HEK293 (cell line): ENCODE measurements around the gene CSNK1A1L.
A peak's percentile ranks its signal among the peaks of the same experiment; 100 is the strongest.

Experiments
- FEZF1 ChIP-seq: fragments of 450-650 bp; formaldehyde crosslinking; IDR thresholded peaks from 2 replicates; pipeline ENCODE4 v1.5.1; 2016; ENCODE audit warnings: missing biosample characterization, missing genetic modification characterization
- GLIS1 ChIP-seq: fragments of 450-650 bp; formaldehyde crosslinking; IDR thresholded peaks from 2 replicates; pipeline ENCODE4 v1.5.1; 2016; ENCODE audit warnings: missing biosample characterization, missing genetic modification characterization
- INSM2 ChIP-seq: fragments of 450-650 bp; formaldehyde crosslinking; IDR thresholded peaks from 2 replicates; pipeline ENCODE4 v1.5.1; 2016; ENCODE audit warnings: missing biosample characterization, missing genetic modification characterization
- OSR2 ChIP-seq: fragments of 450-650 bp; formaldehyde crosslinking; IDR thresholded peaks from 2 replicates; pipeline ENCODE4 v1.5.1; 2016; ENCODE audit warnings: missing biosample characterization, missing genetic modification characterization
- PRDM10 ChIP-seq: fragments of 450-650 bp; formaldehyde crosslinking; IDR thresholded peaks from 2 replicates; pipeline ENCODE4 v1.5.1; 2016; ENCODE audit warnings: missing biosample characterization, missing genetic modification characterization
- PRDM6 ChIP-seq: fragments of 450-650 bp; formaldehyde crosslinking; IDR thresholded peaks from 2 replicates; pipeline ENCODE4 v1.5.1; 2017; ENCODE audit warnings: missing biosample characterization, missing genetic modification characterization
- SP2 ChIP-seq: fragments of 450-650 bp; formaldehyde crosslinking; IDR thresholded peaks from 2 replicates; pipeline ENCODE4 v1.5.1; 2016; ENCODE audit warnings: missing biosample characterization, missing genetic modification characterization
- TCF7L2 ChIP-seq: IDR thresholded peaks from 2 replicates; pipeline ENCODE4 v1.6.1; 2011; ENCODE audit warnings: low read depth, mild to moderate bottlenecking, inconsistent platforms, low read length, moderate library complexity, borderline replicate concordance
- ZBTB1 ChIP-seq: fragments of 450-650 bp; formaldehyde crosslinking; IDR thresholded peaks from 2 replicates; pipeline ENCODE4 v1.5.1; 2016; ENCODE audit warnings: missing biosample characterization, missing genetic modification characterization
- ZNF10 ChIP-seq: fragments of 450-650 bp; formaldehyde crosslinking; IDR thresholded peaks from 2 replicates; pipeline ENCODE4 v1.5.1; 2017; ENCODE audit warnings: missing biosample characterization, missing genetic modification characterization
- ZNF214 ChIP-seq: fragments of 450-650 bp; formaldehyde crosslinking; IDR thresholded peaks from 2 replicates; pipeline ENCODE4 v1.5.1; 2017; ENCODE audit warnings: missing biosample characterization, mild to moderate bottlenecking, missing genetic modification characterization, borderline replicate concordance
- ZNF239 ChIP-seq: fragments of 450-650 bp; formaldehyde crosslinking; IDR thresholded peaks from 2 replicates; pipeline ENCODE4 v1.5.1; 2016; ENCODE audit warnings: missing biosample characterization, missing genetic modification characterization
- ZNF266 ChIP-seq: fragments of 450-650 bp; formaldehyde crosslinking; IDR thresholded peaks from 2 replicates; pipeline ENCODE4 v1.5.1; 2016; ENCODE audit warnings: missing biosample characterization, missing genetic modification characterization, low read depth
- ZNF335 ChIP-seq: fragments of 450-650 bp; formaldehyde crosslinking; conservative IDR thresholded peaks from 2 replicates; pipeline ENCODE4 v1.5.1; 2016; ENCODE audit warnings: missing biosample characterization, missing genetic modification characterization
- ZNF433 ChIP-seq: fragments of 450-650 bp; formaldehyde crosslinking; IDR thresholded peaks from 2 replicates; pipeline ENCODE4 v1.5.1; 2016; ENCODE audit warnings: missing biosample characterization, missing genetic modification characterization, low read depth
- ZNF585B ChIP-seq: fragments of 450-650 bp; formaldehyde crosslinking; IDR thresholded peaks from 2 replicates; pipeline ENCODE4 v1.5.1; 2016; ENCODE audit warnings: missing biosample characterization, missing genetic modification characterization
- ZNF600 ChIP-seq: fragments of 450-650 bp; formaldehyde crosslinking; IDR thresholded peaks from 2 replicates; pipeline ENCODE4 v1.5.1; 2016; ENCODE audit warnings: missing biosample characterization, missing genetic modification characterization
- ZNF830 ChIP-seq: fragments of 450-650 bp; IDR thresholded peaks from 2 replicates; pipeline ENCODE4 v1.5.0; 2018; ENCODE audit warnings: missing biosample characterization, missing genetic modification characterization, low read depth, mild to moderate bottlenecking, moderate library complexity
- ZSCAN23 ChIP-seq: fragments of 450-650 bp; formaldehyde crosslinking; IDR thresholded peaks from 2 replicates; pipeline ENCODE4 v1.5.1; 2016; ENCODE audit warnings: missing biosample characterization, missing genetic modification characterization
- ZXDB ChIP-seq: fragments of 450-650 bp; formaldehyde crosslinking; IDR thresholded peaks from 2 replicates; pipeline ENCODE4 v1.5.1; 2016; ENCODE audit warnings: missing biosample characterization, missing genetic modification characterization
- TF ChIP-seq, protein P1 (sequence below): fragments of 450-650 bp; formaldehyde crosslinking; IDR thresholded peaks from 2 replicates; pipeline ENCODE4 v1.5.1; 2016; ENCODE audit warnings: missing biosample characterization, missing genetic modification characterization
- TF ChIP-seq, protein P2 (sequence below): fragments of 450-650 bp; formaldehyde crosslinking; IDR thresholded peaks from 2 replicates; pipeline ENCODE4 v1.5.1; 2016; ENCODE audit warnings: missing biosample characterization, missing genetic modification characterization, low read depth
- TF ChIP-seq, protein P3 (sequence below): IDR thresholded peaks from 2 replicates; pipeline ENCODE4 v1.6.1; 2011; ENCODE audit warnings: mild to moderate bottlenecking, low read depth, low read length, borderline replicate concordance
- TF ChIP-seq, protein P4 (sequence below): fragments of 450-650 bp; formaldehyde crosslinking; IDR thresholded peaks from 2 replicates; pipeline ENCODE4 v1.5.1; 2016; ENCODE audit warnings: missing biosample characterization, missing genetic modification characterization

CSNK1A1L gene

DNA sequence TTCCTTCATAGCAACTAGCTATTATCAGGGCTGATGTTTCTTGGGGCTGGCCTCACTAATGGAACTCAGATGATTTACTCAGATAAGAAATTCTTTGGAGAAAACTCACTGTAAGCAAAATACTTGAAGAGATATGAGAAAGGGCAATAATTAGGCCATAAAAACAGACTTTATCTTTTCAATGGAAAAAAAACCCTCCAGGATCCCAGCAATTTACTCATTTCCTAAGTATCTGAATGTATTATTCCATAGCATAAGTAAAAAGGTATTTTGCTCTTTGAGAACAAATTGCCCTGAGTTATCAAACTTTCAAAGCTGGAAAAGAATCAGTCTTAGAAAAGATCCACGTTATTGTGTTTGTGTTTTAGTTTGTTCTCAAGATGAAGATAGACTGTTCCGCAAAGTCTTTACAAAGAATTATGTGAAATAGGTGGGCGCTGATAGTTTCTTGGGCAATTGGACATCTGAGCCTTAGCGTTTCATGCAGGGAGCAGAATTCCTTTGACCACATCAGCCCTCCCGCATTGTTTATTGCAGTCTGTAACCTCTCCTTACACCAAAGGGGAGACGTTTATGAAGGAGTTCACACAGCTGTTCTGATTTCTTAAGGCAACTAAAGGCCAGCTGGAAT lies 29.1 kb upstream of the CSNK1A1L start (continued):
- TF ChIP-seq PRDM10 (tag by site-specific recombination) (peak; percentile 71), ZBTB1 (no peak), ZNF239 (tag by site-specific recombination) (no peak), SP2 (no peak), TCF7L2 (peak; percentile 47; the same call in 1 of the 2 replicates), ZNF10 (tag by site-specific recombination) (no peak), ZNF433 (tag by site-specific recombination) (no peak), ZNF266 (no peak), ZSCAN23 (tag by site-specific recombination) (no peak), INSM2 (tag by site-specific recombination) (no peak), ZNF335 (tag by site-specific recombination) (0 out of 2 replicates have a peak, but pooled peaks have one; percentile 16), ZNF585B (tag by site-specific recombination) (no peak), PRDM6 (peak; percentile 90), ZNF214 (tag by site-specific recombination) (no peak), ZNF830 (tag by site-specific recombination) (no peak), ZNF600 (tag by site-specific recombination) (peak; percentile 32; the same call in 1 of the 2 replicates), OSR2 (peak; percentile 62), GLIS1 (peak; percentile 97), FEZF1 (tag by site-specific recombination) (peak; percentile 55), ZXDB (tag by site-specific recombination) (peak; percentile 82)
- TF ChIP-seq, protein P1, sequence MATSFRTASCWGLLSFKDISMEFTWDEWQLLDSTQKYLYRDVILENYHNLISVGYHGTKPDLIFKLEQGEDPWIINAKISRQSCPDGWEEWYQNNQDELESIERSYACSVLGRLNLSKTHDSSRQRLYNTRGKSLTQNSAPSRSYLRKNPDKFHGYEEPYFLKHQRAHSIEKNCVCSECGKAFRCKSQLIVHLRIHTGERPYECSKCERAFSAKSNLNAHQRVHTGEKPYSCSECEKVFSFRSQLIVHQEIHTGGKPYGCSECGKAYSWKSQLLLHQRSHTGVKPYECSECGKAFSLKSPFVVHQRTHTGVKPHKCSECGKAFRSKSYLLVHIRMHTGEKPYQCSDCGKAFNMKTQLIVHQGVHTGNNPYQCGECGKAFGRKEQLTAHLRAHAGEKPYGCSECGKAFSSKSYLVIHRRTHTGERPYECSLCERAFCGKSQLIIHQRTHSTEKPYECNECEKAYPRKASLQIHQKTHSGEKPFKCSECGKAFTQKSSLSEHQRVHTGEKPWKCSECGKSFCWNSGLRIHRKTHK (tag by site-specific recombination): no peak
- TF ChIP-seq, protein P2, sequence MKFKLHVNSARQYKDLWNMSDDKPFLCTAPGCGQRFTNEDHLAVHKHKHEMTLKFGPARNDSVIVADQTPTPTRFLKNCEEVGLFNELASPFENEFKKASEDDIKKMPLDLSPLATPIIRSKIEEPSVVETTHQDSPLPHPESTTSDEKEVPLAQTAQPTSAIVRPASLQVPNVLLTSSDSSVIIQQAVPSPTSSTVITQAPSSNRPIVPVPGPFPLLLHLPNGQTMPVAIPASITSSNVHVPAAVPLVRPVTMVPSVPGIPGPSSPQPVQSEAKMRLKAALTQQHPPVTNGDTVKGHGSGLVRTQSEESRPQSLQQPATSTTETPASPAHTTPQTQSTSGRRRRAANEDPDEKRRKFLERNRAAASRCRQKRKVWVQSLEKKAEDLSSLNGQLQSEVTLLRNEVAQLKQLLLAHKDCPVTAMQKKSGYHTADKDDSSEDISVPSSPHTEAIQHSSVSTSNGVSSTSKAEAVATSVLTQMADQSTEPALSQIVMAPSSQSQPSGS (tag by site-specific recombination): no peak
- TF ChIP-seq, protein P3, sequence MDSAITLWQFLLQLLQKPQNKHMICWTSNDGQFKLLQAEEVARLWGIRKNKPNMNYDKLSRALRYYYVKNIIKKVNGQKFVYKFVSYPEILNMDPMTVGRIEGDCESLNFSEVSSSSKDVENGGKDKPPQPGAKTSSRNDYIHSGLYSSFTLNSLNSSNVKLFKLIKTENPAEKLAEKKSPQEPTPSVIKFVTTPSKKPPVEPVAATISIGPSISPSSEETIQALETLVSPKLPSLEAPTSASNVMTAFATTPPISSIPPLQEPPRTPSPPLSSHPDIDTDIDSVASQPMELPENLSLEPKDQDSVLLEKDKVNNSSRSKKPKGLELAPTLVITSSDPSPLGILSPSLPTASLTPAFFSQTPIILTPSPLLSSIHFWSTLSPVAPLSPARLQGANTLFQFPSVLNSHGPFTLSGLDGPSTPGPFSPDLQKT: no peak
- TF ChIP-seq, protein P4, sequence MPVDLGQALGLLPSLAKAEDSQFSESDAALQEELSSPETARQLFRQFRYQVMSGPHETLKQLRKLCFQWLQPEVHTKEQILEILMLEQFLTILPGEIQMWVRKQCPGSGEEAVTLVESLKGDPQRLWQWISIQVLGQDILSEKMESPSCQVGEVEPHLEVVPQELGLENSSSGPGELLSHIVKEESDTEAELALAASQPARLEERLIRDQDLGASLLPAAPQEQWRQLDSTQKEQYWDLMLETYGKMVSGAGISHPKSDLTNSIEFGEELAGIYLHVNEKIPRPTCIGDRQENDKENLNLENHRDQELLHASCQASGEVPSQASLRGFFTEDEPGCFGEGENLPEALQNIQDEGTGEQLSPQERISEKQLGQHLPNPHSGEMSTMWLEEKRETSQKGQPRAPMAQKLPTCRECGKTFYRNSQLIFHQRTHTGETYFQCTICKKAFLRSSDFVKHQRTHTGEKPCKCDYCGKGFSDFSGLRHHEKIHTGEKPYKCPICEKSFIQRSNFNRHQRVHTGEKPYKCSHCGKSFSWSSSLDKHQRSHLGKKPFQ (tag by site-specific recombination): peak; percentile 31; the same call in 1 of the 2 replicates
